K562 (cell line): ENCODE measurements around the gene RGS14. TPM values are rescaled to one million over a fixed set of nuclear protein-coding genes. Genes with fewer than 3 reads are reported as not detected.
A peak's percentile ranks its signal among the peaks of the same experiment; 100 is the strongest.

ENCODE experiments used
- ELF1 ChIP-seq: fragments of 200-800 bp; sonication (Bioruptor generic); IDR thresholded peaks from 2 replicates; pipeline ENCODE4 v1.6.1; 2016; ENCODE audit warnings: missing genetic modification characterization, missing compliant biosample characterization
- REST ChIP-seq, 2 experiments: fragments of 450-650 bp; formaldehyde crosslinking in 1 of 2; IDR thresholded peaks; 2 replicates each; pipeline versions ENCODE4 v1.4.0 to v1.6.1; 2014 to 2020; ENCODE audit warnings: mild to moderate bottlenecking in 2 of 2, borderline replicate concordance in 1 of 2, low read depth in 1 of 2
- ZBTB11 ChIP-seq, 3 experiments: fragments of 200-800 bp in 1 of 3; fragments of 250-450 bp in 1 of 3; fragments of 450-650 bp in 1 of 3; sonication (Bioruptor Pico) in 1 of 3; sonication (Bioruptor generic) in 1 of 3; formaldehyde crosslinking in 1 of 3; IDR thresholded peaks; 2 replicates each; pipeline versions ENCODE4 v1.6.1 to v1.8.0; 2016 to 2022; ENCODE audit warnings: mild to moderate bottlenecking in 2 of 3, missing genetic modification characterization in 2 of 3, missing compliant biosample characterization in 1 of 3, moderate library complexity in 1 of 3
- polyA plus RNA-seq, 8 experiments: library from polyadenylated mRNA; depleted of rRNA in 4 of 8; stranded (reverse) in 5 of 8; unstranded in 3 of 8; fragments of >200 nt; fragmentation: Nextera tagmentation in 2 of 8; fragmentation: Illumina TruSeq in 1 of 8; extraction: Ambion mirVana in 2 of 8; extraction: Trizol in 1 of 8; gene quantifications; 2 replicates each; pipeline versions ENCODE4 v1.2.1 to v1.2.3, GENCODE V29; 2011 to 2014; ENCODE audit warnings: inconsistent platforms in 1 of 8, missing spikeins in 1 of 8
- total RNA-seq, 7 experiments: library from RNA; depleted of rRNA in 6 of 7; stranded (reverse); fragments of >200 nt in 6 of 7; fragmentation: Illumina TruSeq in 2 of 7; extraction: Trizol in 2 of 7; gene quantifications; 2 replicates each; pipeline versions ENCODE4 v1.2.1 to v1.2.3, GENCODE V29; 2011 to 2021; ENCODE audit warnings: low replicate concordance in 1 of 7
- TF ChIP-seq, protein P1 (sequence below), 2 experiments: fragments of 200-800 bp in 1 of 2; sonication (Bioruptor generic) in 1 of 2; sonication (generic) in 1 of 2; formaldehyde crosslinking in 1 of 2; IDR thresholded peaks in 1 of 2; conservative IDR thresholded peaks in 1 of 2; 2 replicates each; pipeline versions ENCODE4 v1.5.0 to v1.6.1; 2016 to 2020; ENCODE audit warnings: missing compliant biosample characterization in 1 of 2, missing genetic modification characterization in 1 of 2, missing genetic modification reagents in 1 of 2

Gene RGS14
- total and polyA plus RNA-seq, 9 of the 15 experiments (the other 6 are each of a cell fraction or from before 2014, with no cell fraction given): 0.28 to 75.9 (median 34.5) TPM

- TF ChIP-seq ZBTB11 (CRISPR knock-in tag; IDR thresholded peaks at IDR 0.05): peak in 1 of 3 experiments; percentile 89; a peak in 2 of 6 replicates
- TF ChIP-seq, protein P1, sequence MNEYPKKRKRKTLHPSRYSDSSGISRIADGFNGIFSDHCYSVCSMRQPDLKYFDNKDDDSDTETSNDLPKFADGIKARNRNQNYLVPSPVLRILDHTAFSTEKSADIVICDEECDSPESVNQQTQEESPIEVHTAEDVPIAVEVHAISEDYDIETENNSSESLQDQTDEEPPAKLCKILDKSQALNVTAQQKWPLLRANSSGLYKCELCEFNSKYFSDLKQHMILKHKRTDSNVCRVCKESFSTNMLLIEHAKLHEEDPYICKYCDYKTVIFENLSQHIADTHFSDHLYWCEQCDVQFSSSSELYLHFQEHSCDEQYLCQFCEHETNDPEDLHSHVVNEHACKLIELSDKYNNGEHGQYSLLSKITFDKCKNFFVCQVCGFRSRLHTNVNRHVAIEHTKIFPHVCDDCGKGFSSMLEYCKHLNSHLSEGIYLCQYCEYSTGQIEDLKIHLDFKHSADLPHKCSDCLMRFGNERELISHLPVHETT (CRISPR knock-in tag; conservative IDR thresholded peaks at IDR 0.05 in 1 of 2, IDR thresholded peaks at IDR 0.05 in 1 of 2): peak in 1 of 2 experiments; percentile 60; a peak in 1 of 4 replicates
- TF ChIP-seq ELF1 (tag): 0 out of 2 replicates have a peak, but pooled peaks have one; percentile 22
- peak; percentile 56; the same call in 1 of the 2 replicates for TF ChIP-seq REST (IDR thresholded peaks at IDR 0.05; ENCODE audit: borderline replicate concordance)
- TF ChIP-seq REST (CRISPR knock-in tag; IDR thresholded peaks at IDR 0.05; ENCODE audit: low read depth): no peak
Measured at GRCh38 chr5:177370488-177371119, 12.9 kb downstream of the RGS14 start (continued).
